Endodermal cell (in vitro differentiated cells): ENCODE data around the gene DROSHA. TPM values are rescaled to one million over a fixed set of nuclear protein-coding genes. Genes with fewer than 3 reads are reported as not detected.

Source experiments
- DNase-seq: peaks from one replicate; pipeline ENCODE4 v3.0.0-alpha.2; 2017
- H3K27ac ChIP-seq: 2 replicates; pipeline ENCODE4 v1.5.1; 2013; ENCODE audit warnings: mild to moderate bottlenecking, low read depth, low read length, moderate library complexity
- H3K27me3 ChIP-seq: 2 replicates; pipeline ENCODE4 v1.6.1; 2013; ENCODE audit warnings: mild to moderate bottlenecking, low read length, moderate library complexity; ENCODE audit not compliant: insufficient read depth, control insufficient read depth, poor library complexity, severe bottlenecking
- H3K36me3 ChIP-seq: 2 replicates; pipeline ENCODE4 v1.7.0; 2013; ENCODE audit warnings: mild to moderate bottlenecking, low read length, moderate library complexity; ENCODE audit not compliant: control insufficient read depth, insufficient read depth
- H3K4me1 ChIP-seq: one replicate; pipeline ENCODE4 v1.7.0; 2013; ENCODE audit warnings: low read length; ENCODE audit not compliant: control insufficient read depth, insufficient read depth
- H3K4me3 ChIP-seq: 2 replicates; pipeline ENCODE4 v1.5.1; 2013; ENCODE audit warnings: mild to moderate bottlenecking, low read length, moderate library complexity
- H3K9ac ChIP-seq: 2 replicates; pipeline ENCODE4 v1.6.1; 2013; ENCODE audit warnings: mild to moderate bottlenecking, low read length, moderate library complexity; ENCODE audit not compliant: poor library complexity, severe bottlenecking; ENCODE audit errors: extremely low read depth
- H3K9me3 ChIP-seq: 2 replicates; pipeline ENCODE4 v1.6.1; 2013; ENCODE audit warnings: mild to moderate bottlenecking, low read length, moderate library complexity; ENCODE audit not compliant: control insufficient read depth
- H3K27ac Mint-ChIP-seq: 2 replicates; pipeline ENCODE4 v1.8.0; 2020; ENCODE audit warnings: mixed read lengths
- H3K27me3 Mint-ChIP-seq: 2 replicates; pipeline ENCODE4 v1.8.0; 2021; ENCODE audit warnings: mild to moderate bottlenecking, mixed read lengths; ENCODE audit not compliant: insufficient read depth
- H3K36me3 Mint-ChIP-seq: 2 replicates; pipeline ENCODE4 v1.8.0; 2020; ENCODE audit warnings: low read depth, mixed read lengths
- H3K4me1 Mint-ChIP-seq: 2 replicates; pipeline ENCODE4 v1.8.0; 2020; ENCODE audit warnings: mixed read lengths
- H3K4me3 Mint-ChIP-seq: 2 replicates; pipeline ENCODE4 v1.8.0; 2020; ENCODE audit warnings: mild to moderate bottlenecking, moderate library complexity, mixed read lengths
- H3K9me3 Mint-ChIP-seq: 2 replicates; pipeline ENCODE4 v1.8.0; 2020; ENCODE audit warnings: mild to moderate bottlenecking, mixed read lengths
- CTCF ChIP-seq: fragments of 200-600 bp; sonication (generic); conservative IDR thresholded peaks from 2 replicates; pipeline ENCODE4 v1.5.0; 2021; ENCODE audit warnings: antibody characterized with exemption, mild to moderate bottlenecking
- WGBS, 2 experiments: methylation state at CpG; one replicate each; pipeline versions ENCODE4 v1.1.5 to v1.1.7; 2013; ENCODE audit warnings: missing lambda C conversion rate in 2 of 2, mixed read lengths in 1 of 2; ENCODE audit not compliant: insufficient coverage in 1 of 2, insufficient read length in 1 of 2; 5-methylcytosine and 5-hydroxymethylcytosine counted together
- total RNA-seq, 2 donors: library from RNA; stranded (reverse); fragmentation: NEBNext Ultra II Directional in 1 of 2; extraction: Animal tissue kit (Norgen Biotek cat#: 25700) in 1 of 2; gene quantifications; 2 replicates in 1 of 2; 3 replicates in 1 of 2; pipeline ENCODE4 v1.2.1, GENCODE V29; 2021

The DROSHA gene
- total RNA-seq, 2 donors from 2014 or later: 116 to 132 TPM

- H3K27me3 ChIP-seq: no peaks in the 10 kb centered on the region
- peak overlapping the region; percentile 41 for H3K27ac Mint-ChIP-seq
- TF ChIP-seq CTCF: no peak
- no peak overlapping the region for H3K27ac ChIP-seq
- H3K9ac ChIP-seq: no peak overlapping the region
- H3K36me3 Mint-ChIP-seq: peaks cover 54% of the 10 kb centered on the region
- no peak for DNase-seq
- no peak overlapping the region for H3K4me3 Mint-ChIP-seq
- H3K4me1 ChIP-seq: peaks cover 12% of the 10 kb centered on the region
- H3K9me3 ChIP-seq: peaks cover 20% of the 10 kb centered on the region
- WGBS, 2 experiments: 94 to 100% methylated on average over 1 to 3 of the region's 3 CpGs
- peaks cover 8% of the 10 kb centered on the region for H3K9me3 Mint-ChIP-seq
- peaks cover 29% of the 10 kb centered on the region for H3K4me1 Mint-ChIP-seq
- peaks cover 47% of the 10 kb centered on the region for H3K36me3 ChIP-seq
- H3K4me3 ChIP-seq: no peak overlapping the region
- no peaks in the 10 kb centered on the region for H3K27me3 Mint-ChIP-seq
Measured at GRCh38 chr5:31443572-31443971, 88.3 kb downstream of the DROSHA start.

GRCh38 chr5:31442058-31442745 lies 89.7 kb downstream of the DROSHA start:
- Histone ChIP-seq H3K36me3 (peaks cover 39% of the 10 kb centered on the region), H3K9ac (no peak overlapping the region), H3K27ac (no peak overlapping the region), H3K4me1 (peaks cover 12% of the 10 kb centered on the region), H3K9me3 (peaks cover 13% of the 10 kb centered on the region), H3K4me3 (no peak overlapping the region), H3K27me3 (no peaks in the 10 kb centered on the region)
- Mint-ChIP-seq H3K4me3 (no peak overlapping the region), H3K9me3 (peaks cover 7% of the 10 kb centered on the region), H3K4me1 (peaks cover 36% of the 10 kb centered on the region), H3K27me3 (no peaks in the 10 kb centered on the region), H3K36me3 (peaks cover 48% of the 10 kb centered on the region), H3K27ac (no peak overlapping the region)
- no peak for TF ChIP-seq CTCF
- DNase-seq: no peak
- 93 to 100% methylated on average over 2 to 3 of the region's 3 CpGs for WGBS, 2 experiments

- H3K4me1 Mint-ChIP-seq: peaks cover 11% of the 10 kb centered on the region
Measured at GRCh38 chr5:31436851-31437250, 95.0 kb downstream of the DROSHA start.

More at GRCh38 chr5:31436851-31437250, 95.0 kb downstream of the DROSHA start:
- H3K27me3 ChIP-seq: no peaks in the 10 kb centered on the region
- H3K4me1 ChIP-seq: no peaks in the 10 kb centered on the region
- H3K27ac ChIP-seq: no peak overlapping the region
- 100% methylated on average over 1 of the region's 1 CpG; no CpG with 5 or more reads in 1 of the 2 experiments for WGBS, 2 experiments
- Mint-ChIP-seq H3K9me3 (no peaks in the 10 kb centered on the region), H3K27ac (no peak overlapping the region), H3K27me3 (no peaks in the 10 kb centered on the region), H3K36me3 (peaks cover 59% of the 10 kb centered on the region), H3K4me3 (no peak overlapping the region)
- H3K36me3 ChIP-seq: peaks cover 62% of the 10 kb centered on the region
- H3K4me3 ChIP-seq: no peak overlapping the region
- DNase-seq: no peak
- no peaks in the 10 kb centered on the region for H3K9me3 ChIP-seq
- H3K9ac ChIP-seq: no peak overlapping the region
- no peak for TF ChIP-seq CTCF
